Mesenchymal stem cell (in vitro differentiated cells and primary cell): Measurements from ENCODE around the gene IRAK3.

Experiments used
- DNase-seq: peaks from one replicate; pipeline ENCODE4 v3.0.0-alpha.2; 2013
- H2AFZ ChIP-seq: one replicate; pipeline ENCODE4 v1.6.1; 2013; ENCODE audit warnings: low read depth, mild to moderate bottlenecking, control low read depth, inconsistent platforms, low read length, moderate library complexity
- H2AK5ac ChIP-seq: 2 replicates; pipeline ENCODE4 v1.6.1; 2013; ENCODE audit warnings: low read length, moderate library complexity, mild to moderate bottlenecking, inconsistent platforms; ENCODE audit not compliant: severe bottlenecking
- H2BK120ac ChIP-seq: one replicate; pipeline ENCODE4 v1.6.1; 2013; ENCODE audit warnings: low read depth, mild to moderate bottlenecking, inconsistent platforms, low read length, moderate library complexity
- H2BK12ac ChIP-seq, 2 experiments: one replicate each; pipeline ENCODE4 v1.6.1; 2013; ENCODE audit warnings: inconsistent platforms in 2 of 2, low read length in 2 of 2, mild to moderate bottlenecking in 2 of 2, moderate library complexity in 2 of 2, control low read depth in 1 of 2
- H2BK15ac ChIP-seq: one replicate; pipeline ENCODE4 v1.6.1; 2013; ENCODE audit warnings: mild to moderate bottlenecking, low read depth, inconsistent platforms; ENCODE audit not compliant: poor library complexity, severe bottlenecking
- H2BK5ac ChIP-seq: 2 replicates; pipeline ENCODE4 v1.6.1; 2013; ENCODE audit warnings: low read depth, mild to moderate bottlenecking, low read length, control low read depth, inconsistent platforms; ENCODE audit not compliant: poor library complexity, severe bottlenecking
- H3K14ac ChIP-seq, 2 experiments: one replicate each; pipeline ENCODE4 v1.6.1; 2013; ENCODE audit warnings: inconsistent platforms in 2 of 2, low read length in 2 of 2, control low read depth in 1 of 2, mild to moderate bottlenecking in 1 of 2, moderate library complexity in 1 of 2
- H3K18ac ChIP-seq, 2 experiments: one replicate each; pipeline ENCODE4 v1.6.1; 2013; ENCODE audit warnings: inconsistent platforms in 2 of 2, low read length in 2 of 2, control low read depth in 1 of 2, low read depth in 1 of 2, mild to moderate bottlenecking in 1 of 2
- H3K23ac ChIP-seq, 2 experiments: one replicate each; pipeline ENCODE4 v1.6.1; 2013; ENCODE audit warnings: inconsistent platforms in 2 of 2, low read length in 2 of 2, mild to moderate bottlenecking in 2 of 2, moderate library complexity in 2 of 2, control low read depth in 1 of 2
- H3K27ac ChIP-seq: 2 replicates; pipeline ENCODE4 v1.5.1; 2013; ENCODE audit warnings: mild to moderate bottlenecking, moderate library complexity, low read length, control low read depth, inconsistent platforms; ENCODE audit not compliant: poor library complexity, severe bottlenecking
- H3K27me3 ChIP-seq, 2 experiments: 2 replicates each; pipeline versions ENCODE4 v1.6.1 to v1.7.0; 2013; ENCODE audit warnings: low read length in 2 of 2, mild to moderate bottlenecking in 2 of 2, moderate library complexity in 2 of 2, control low read depth in 1 of 2, inconsistent platforms in 1 of 2; ENCODE audit not compliant: control insufficient read depth in 1 of 2, insufficient read depth in 1 of 2
- H3K36me3 ChIP-seq, 2 experiments: 2 replicates each; pipeline versions ENCODE4 v1.6.1 to v1.7.0; 2013; ENCODE audit warnings: low read length in 2 of 2, control low read depth in 1 of 2, inconsistent platforms in 1 of 2, low read depth in 1 of 2, mild to moderate bottlenecking in 1 of 2; ENCODE audit not compliant: insufficient read depth in 2 of 2, control insufficient read depth in 1 of 2
- H3K4ac ChIP-seq, 2 experiments: one replicate each; pipeline ENCODE4 v1.6.1; 2013; ENCODE audit warnings: inconsistent platforms in 2 of 2, low read length in 2 of 2, mild to moderate bottlenecking in 2 of 2, moderate library complexity in 2 of 2, control low read depth in 1 of 2, low read depth in 1 of 2
- H3K4me1 ChIP-seq: 2 replicates; pipeline ENCODE4 v1.6.1; 2013; ENCODE audit warnings: low read depth, low read length, control low read depth; ENCODE audit not compliant: control insufficient read depth, insufficient read depth
- H3K4me2 ChIP-seq: 2 replicates; pipeline ENCODE4 v1.6.1; 2013; ENCODE audit warnings: low read length, mild to moderate bottlenecking, inconsistent platforms; ENCODE audit not compliant: poor library complexity, severe bottlenecking
- H3K4me3 ChIP-seq, 2 experiments: 2 replicates each; pipeline versions ENCODE4 v1.5.1 to v1.7.0; 2013; ENCODE audit warnings: low read length in 2 of 2, mild to moderate bottlenecking in 2 of 2, control low read depth in 1 of 2, low read depth in 1 of 2; ENCODE audit not compliant: insufficient read depth in 1 of 2
- H3K79me1 ChIP-seq: replicated peaks from 2 replicates; pipeline ENCODE4 v1.6.1; 2013; ENCODE audit warnings: mild to moderate bottlenecking, control low read depth, low read length, inconsistent platforms; ENCODE audit not compliant: poor library complexity, severe bottlenecking
- H3K9ac ChIP-seq: 2 replicates; pipeline ENCODE4 v1.7.0; 2013; ENCODE audit warnings: mild to moderate bottlenecking, low read length, moderate library complexity
- H3K9me3 ChIP-seq: 2 replicates; pipeline ENCODE4 v1.7.0; 2013; ENCODE audit warnings: mild to moderate bottlenecking, low read length; ENCODE audit not compliant: control insufficient read depth
- H4K8ac ChIP-seq: one replicate; pipeline ENCODE4 v1.6.1; 2013; ENCODE audit warnings: inconsistent platforms, mild to moderate bottlenecking, low read length, moderate library complexity
- H4K91ac ChIP-seq: one replicate; pipeline ENCODE4 v1.6.1; 2013; ENCODE audit warnings: mild to moderate bottlenecking, low read length, inconsistent platforms
- WGBS: methylation state at CpG from one replicate; pipeline ENCODE4 v1.1.7; 2013; ENCODE audit warnings: mixed read lengths; 5-methylcytosine and 5-hydroxymethylcytosine counted together

Gene IRAK3

GRCh38 chr12:66195242-66195641 is 6.2 kb downstream of the IRAK3 start:
- H2BK12ac ChIP-seq: no peak overlapping the region
- WGBS: 90% methylated on average over 6 of the region's 6 CpGs
- no peak for DNase-seq

GRCh38 chr12:66196806-66197205 is 7.8 kb downstream of the IRAK3 start:
- Histone ChIP-seq H3K14ac (no peak overlapping the region), H3K4me3 (peak overlapping the region in 1 of 2 experiments; percentile 42), H2BK15ac (no peak overlapping the region), H3K9ac (peak overlapping the region; percentile 69), H2BK120ac (no peak overlapping the region), H4K8ac (no peak overlapping the region), H3K18ac (no peak overlapping the region), H3K4me1 (no peaks in the 10 kb centered on the region), H3K36me3 (peaks cover 0 to 6% of the 10 kb centered on the region in 2 experiments), H3K79me1 (no peaks in the 10 kb centered on the region), H3K9me3 (peaks cover 5% of the 10 kb centered on the region), H2AFZ (no peak overlapping the region), H3K4ac (no peak overlapping the region), H3K4me2 (no peak overlapping the region), H3K23ac (no peak overlapping the region), H2BK12ac (no peak overlapping the region), H3K27ac (no peak overlapping the region), H4K91ac (no peak overlapping the region), H2AK5ac (no peak overlapping the region), H2BK5ac (no peak overlapping the region), H3K27me3 (peaks cover 0 to 8% of the 10 kb centered on the region in 2 experiments)
- 88% methylated on average over 2 of the region's 3 CpGs for WGBS
- DNase-seq: no peak

More at GRCh38 chr12:66195242-66195641, 6.2 kb downstream of the IRAK3 start:
- H2BK5ac ChIP-seq: no peak overlapping the region
- H3K9me3 ChIP-seq: peaks cover 3% of the 10 kb centered on the region
- H2AFZ ChIP-seq: no peak overlapping the region
- no peak overlapping the region for H3K18ac ChIP-seq
- H3K4ac ChIP-seq: no peak overlapping the region
- no peak overlapping the region for H4K8ac ChIP-seq
- H3K36me3 ChIP-seq: peaks cover 0 to 6% of the 10 kb centered on the region in 2 experiments
- H2BK120ac ChIP-seq: no peak overlapping the region
- peaks cover 0 to 14% of the 10 kb centered on the region in 2 experiments for H3K27me3 ChIP-seq
- H3K4me2 ChIP-seq: no peak overlapping the region
- no peak overlapping the region for H2AK5ac ChIP-seq
- no peak overlapping the region for H3K9ac ChIP-seq
- H3K14ac ChIP-seq: no peak overlapping the region
- no peak overlapping the region for H3K4me3 ChIP-seq
- no peak overlapping the region for H3K23ac ChIP-seq
- H2BK15ac ChIP-seq: no peak overlapping the region
- H3K27ac ChIP-seq: no peak overlapping the region
- no peaks in the 10 kb centered on the region for H3K4me1 ChIP-seq
- no peaks in the 10 kb centered on the region for H3K79me1 ChIP-seq
- no peak overlapping the region for H4K91ac ChIP-seq

GRCh38 chr12:66197495-66197921 is 8.5 kb downstream of the IRAK3 start:
- Histone ChIP-seq H3K4me2 (no peak overlapping the region), H2BK15ac (no peak overlapping the region), H3K4ac (no peak overlapping the region), H3K79me1 (no peaks in the 10 kb centered on the region), H2AFZ (no peak overlapping the region), H2BK120ac (no peak overlapping the region), H2AK5ac (no peak overlapping the region), H4K91ac (no peak overlapping the region), H3K14ac (no peak overlapping the region), H3K27me3 (peaks cover 0 to 10% of the 10 kb centered on the region in 2 experiments), H3K23ac (no peak overlapping the region), H3K9me3 (peaks cover 5% of the 10 kb centered on the region), H3K9ac (peak overlapping the region; percentile 69), H2BK5ac (no peak overlapping the region), H4K8ac (no peak overlapping the region), H3K4me3 (peak overlapping the region in 1 of 2 experiments; percentile 42), H3K18ac (no peak overlapping the region), H3K36me3 (peaks cover 0 to 6% of the 10 kb centered on the region in 2 experiments), H3K27ac (no peak overlapping the region), H3K4me1 (no peaks in the 10 kb centered on the region), H2BK12ac (no peak overlapping the region)
- WGBS: 88% methylated on average over 3 of the region's 3 CpGs
- no peak for DNase-seq

GRCh38 chr12:66199141-66199540 is 10.1 kb downstream of the IRAK3 start:
- no peak overlapping the region for H3K4me3 ChIP-seq
- no peaks in the 10 kb centered on the region for H3K79me1 ChIP-seq
- no peak overlapping the region for H3K23ac ChIP-seq
- no peak overlapping the region for H3K14ac ChIP-seq
- no peak overlapping the region for H3K4ac ChIP-seq
- WGBS: 55% methylated on average over 1 of the region's 3 CpGs
- H2BK12ac ChIP-seq: no peak overlapping the region
- no peak overlapping the region for H4K91ac ChIP-seq
- no peak overlapping the region for H2BK5ac ChIP-seq
- H3K9me3 ChIP-seq: peaks cover 5% of the 10 kb centered on the region
- H3K18ac ChIP-seq: no peak overlapping the region
- no peak overlapping the region for H2AFZ ChIP-seq
- H3K4me2 ChIP-seq: no peak overlapping the region
- no peaks in the 10 kb centered on the region for H3K4me1 ChIP-seq
- no peak overlapping the region for H3K27ac ChIP-seq
- no peak overlapping the region for H2BK15ac ChIP-seq
- DNase-seq: no peak
- no peak overlapping the region for H4K8ac ChIP-seq
- peaks cover 0 to 10% of the 10 kb centered on the region in 2 experiments for H3K27me3 ChIP-seq
- no peak overlapping the region for H3K9ac ChIP-seq
- H2BK120ac ChIP-seq: no peak overlapping the region
- H3K36me3 ChIP-seq: peaks cover 0 to 6% of the 10 kb centered on the region in 2 experiments
- H2AK5ac ChIP-seq: no peak overlapping the region
